GM12865 (cell line): ENCODE data around the gene COPS2.

Experiments
- DNase-seq: peaks from one replicate; pipeline ENCODE4 v3.0.0; 2010; ENCODE audit warnings: low read depth
- H3K4me3 ChIP-seq: 2 replicates; pipeline ENCODE4 v1.5.1; 2011; ENCODE audit warnings: mild to moderate bottlenecking, low read depth, low read length, control low read depth
- CTCF ChIP-seq: IDR thresholded peaks from 2 replicates; pipeline ENCODE4 v1.5.1; 2011; ENCODE audit warnings: low read length, control low read depth, low read depth, inconsistent platforms; ENCODE audit not compliant: insufficient read depth; ENCODE audit errors: missing control alignments

COPS2 gene

GRCh38 chr15:49131403-49131802, 24.0 kb downstream of the COPS2 start:
- H3K4me3 ChIP-seq = no peak overlapping the region
- no peak for DNase-seq
- no peak for TF ChIP-seq CTCF

- TF ChIP-seq CTCF = no peak
- DNase-seq = no peak
- no peak overlapping the region for H3K4me3 ChIP-seq
These were observed 31.0 kb downstream of the COPS2 start for GRCh38 chr15:49124371-49124770.

- no peak for TF ChIP-seq CTCF
- DNase-seq = no peak
- no peak overlapping the region for H3K4me3 ChIP-seq
These were observed 32.8 kb downstream of the COPS2 start for GRCh38 chr15:49122541-49123062.

GRCh38 chr15:49121901-49122300, 33.5 kb downstream of the COPS2 start:
- H3K4me3 ChIP-seq = no peak overlapping the region
- TF ChIP-seq CTCF = no peak
- DNase-seq = no peak

- no peak for DNase-seq
- TF ChIP-seq CTCF = no peak
- H3K4me3 ChIP-seq = no peak overlapping the region
These were observed 34.6 kb downstream of the COPS2 start for GRCh38 chr15:49120832-49121231.

GRCh38 chr15:49116108-49116857, 39.1 kb downstream of the COPS2 start:
- TF ChIP-seq CTCF = no peak
- H3K4me3 ChIP-seq = no peak overlapping the region
- DNase-seq = no peak

- no peak overlapping the region for H3K4me3 ChIP-seq
- TF ChIP-seq CTCF = no peak
- no peak for DNase-seq
These were observed 40.3 kb downstream of the COPS2 start for GRCh38 chr15:49115062-49115461.
